ENCODE data around the gene MAML2.

DNA sequence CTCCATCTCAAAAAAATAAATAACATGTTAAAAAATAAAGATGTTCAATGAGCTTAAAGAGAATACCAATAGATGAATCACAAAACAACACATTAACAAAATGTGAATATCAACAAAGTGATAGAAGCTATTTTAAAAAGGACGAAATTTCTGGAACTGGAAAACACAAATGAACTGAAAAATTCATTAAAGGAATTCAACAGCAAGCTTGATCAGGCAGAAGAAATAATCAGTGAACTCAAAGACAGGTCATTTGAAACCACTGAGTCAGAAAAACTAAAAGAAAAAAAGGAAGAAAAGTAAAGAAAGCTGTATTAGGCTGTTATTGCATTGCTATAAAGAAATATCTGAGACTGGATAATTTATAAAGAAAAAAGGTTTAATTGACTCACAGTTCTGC lies 412.0 kb downstream of the MAML2 start:
- TF ChIP-seq EZH2 (IDR thresholded peaks at IDR 0.05; ENCODE audit: low read depth) = no peak
- TF ChIP-seq, protein P1, sequence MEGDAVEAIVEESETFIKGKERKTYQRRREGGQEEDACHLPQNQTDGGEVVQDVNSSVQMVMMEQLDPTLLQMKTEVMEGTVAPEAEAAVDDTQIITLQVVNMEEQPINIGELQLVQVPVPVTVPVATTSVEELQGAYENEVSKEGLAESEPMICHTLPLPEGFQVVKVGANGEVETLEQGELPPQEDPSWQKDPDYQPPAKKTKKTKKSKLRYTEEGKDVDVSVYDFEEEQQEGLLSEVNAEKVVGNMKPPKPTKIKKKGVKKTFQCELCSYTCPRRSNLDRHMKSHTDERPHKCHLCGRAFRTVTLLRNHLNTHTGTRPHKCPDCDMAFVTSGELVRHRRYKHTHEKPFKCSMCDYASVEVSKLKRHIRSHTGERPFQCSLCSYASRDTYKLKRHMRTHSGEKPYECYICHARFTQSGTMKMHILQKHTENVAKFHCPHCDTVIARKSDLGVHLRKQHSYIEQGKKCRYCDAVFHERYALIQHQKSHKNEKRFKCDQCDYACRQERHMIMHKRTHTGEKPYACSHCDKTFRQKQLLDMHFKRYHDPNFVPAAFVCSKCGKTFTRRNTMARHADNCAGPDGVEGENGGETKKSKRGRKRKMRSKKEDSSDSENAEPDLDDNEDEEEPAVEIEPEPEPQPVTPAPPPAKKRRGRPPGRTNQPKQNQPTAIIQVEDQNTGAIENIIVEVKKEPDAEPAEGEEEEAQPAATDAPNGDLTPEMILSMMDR (conservative IDR thresholded peaks at IDR 0.05) = no peak

All from PC-9 (cell line).